GM12891 (cell line): ENCODE measurements around the gene MYL9.

Experiments used
- DNase-seq: peaks from one replicate; pipeline ENCODE4 v3.0.0; 2011; ENCODE audit warnings: low spot score; ENCODE audit not compliant: insufficient read length
- FAIRE-seq: peaks from 2 replicates; lab custom pipeline; 2011; peaks lifted over from hg19 to GRCh38; lab: Jason Lieb, UNC
- PAX5 ChIP-seq: IDR thresholded peaks from 2 replicates; pipeline ENCODE4 v1.6.1; 2011; ENCODE audit warnings: low read length, moderate library complexity, mild to moderate bottlenecking; ENCODE audit not compliant: insufficient read depth, severe bottlenecking
- POLR2A ChIP-seq: IDR thresholded peaks from 2 replicates; pipeline ENCODE4 v1.6.1; 2011; ENCODE audit warnings: low read depth, low read length, control low read depth
- SPI1 ChIP-seq: IDR thresholded peaks from 2 replicates; pipeline ENCODE4 v1.6.1; 2011; ENCODE audit warnings: low read depth, low read length, control low read depth
- TAF1 ChIP-seq: IDR thresholded peaks from 2 replicates; pipeline ENCODE4 v1.6.1; 2011; ENCODE audit warnings: low read depth, low read length, control low read depth

MYL9 gene

DNA sequence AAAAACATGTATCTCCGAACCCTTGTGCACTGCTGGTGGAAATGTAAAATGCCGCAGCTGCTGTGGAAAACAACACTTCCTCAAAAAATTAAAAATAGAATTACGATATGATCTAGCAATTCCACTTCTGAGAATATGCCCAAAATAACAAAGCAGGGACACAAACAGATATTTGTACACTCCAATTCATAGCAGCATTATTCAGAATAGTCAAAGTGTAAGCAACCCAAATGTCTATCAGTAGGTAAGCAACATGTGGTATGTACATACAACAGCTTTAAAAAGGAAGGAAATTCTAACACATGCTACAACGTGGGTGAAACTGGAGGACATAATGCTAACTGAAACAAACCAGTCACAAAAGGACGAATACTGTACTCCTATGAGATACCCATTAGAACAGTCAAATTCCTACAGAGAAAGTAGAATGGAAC is 58.6 kb downstream of the MYL9 start:
- DNase-seq (no peak), FAIRE-seq (peak; percentile 90)
- TF ChIP-seq POLR2A (no peak), TAF1 (no peak), SPI1 (peak; percentile 42; the same call in 1 of the 2 replicates), PAX5 (no peak)
